Retinal pigment epithelial cell (primary cell): ENCODE results near the gene CEP290.

Experiments used
- DNase-seq: peaks from one replicate; pipeline ENCODE4 v3.0.0-alpha.2; 2010; ENCODE audit warnings: low read depth
- H3K4me3 ChIP-seq: 2 replicates; pipeline ENCODE4 v1.5.1; 2011; ENCODE audit warnings: mild to moderate bottlenecking, low read length, control low read depth, moderate library complexity
- CTCF ChIP-seq: conservative IDR thresholded peaks from 2 replicates; pipeline ENCODE4 v1.5.1; 2011; ENCODE audit warnings: low read depth, low read length, control low read depth, inconsistent platforms

The CEP290 gene

GRCh38 chr12:88083634-88084033 is 58.3 kb downstream of the CEP290 start:
- no peak for DNase-seq
- H3K4me3 ChIP-seq = no peak overlapping the region
- TF ChIP-seq CTCF = no peak

DNA sequence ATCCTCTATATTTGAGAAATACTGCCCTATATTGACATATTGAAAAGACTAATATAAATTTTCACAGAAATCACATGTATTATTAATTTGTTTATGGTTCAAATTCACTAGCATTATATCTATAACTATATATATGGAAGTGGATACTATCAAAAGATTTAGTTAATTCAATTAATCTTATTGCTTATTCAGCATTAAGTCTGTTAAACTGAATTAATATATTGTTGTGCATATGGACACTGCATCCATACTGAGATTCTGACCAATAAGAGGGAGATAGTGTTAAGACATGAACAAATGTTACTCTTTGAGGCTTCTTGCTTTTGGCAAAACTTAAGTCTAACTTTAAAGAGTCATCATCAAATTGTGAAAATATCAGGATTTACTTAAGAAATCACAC is 60.6 kb downstream of the CEP290 start:
- TF ChIP-seq CTCF = no peak
- no peak for DNase-seq
- no peak overlapping the region for H3K4me3 ChIP-seq

DNA sequence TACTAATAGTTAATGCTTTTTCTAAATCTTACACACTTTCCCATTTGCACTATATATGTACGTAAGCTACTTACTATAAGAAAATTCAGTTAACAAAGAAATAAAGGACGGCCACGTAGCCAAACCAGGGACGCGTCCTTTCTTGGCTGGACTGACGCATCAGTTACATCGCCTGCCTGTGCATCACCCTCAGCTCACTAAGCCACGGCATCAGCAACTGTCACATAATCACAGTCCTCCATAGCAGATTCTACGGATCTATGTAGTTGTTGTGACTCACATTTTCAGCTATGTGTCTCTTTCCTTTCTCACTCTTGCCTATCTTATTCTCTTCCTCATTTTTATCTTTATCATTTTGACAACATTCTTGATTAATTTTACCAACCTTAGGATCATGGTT is 74.6 kb downstream of the CEP290 start:
- TF ChIP-seq CTCF = no peak
- no peak overlapping the region for H3K4me3 ChIP-seq
- no peak for DNase-seq

GRCh38 chr12:88063375-88063774 is 78.5 kb downstream of the CEP290 start:
- TF ChIP-seq CTCF = no peak
- H3K4me3 ChIP-seq = no peak overlapping the region
- no peak for DNase-seq

GRCh38 chr12:88062474-88062873 is 79.4 kb downstream of the CEP290 start:
- TF ChIP-seq CTCF = no peak
- H3K4me3 ChIP-seq = no peak overlapping the region
- DNase-seq = no peak

DNA sequence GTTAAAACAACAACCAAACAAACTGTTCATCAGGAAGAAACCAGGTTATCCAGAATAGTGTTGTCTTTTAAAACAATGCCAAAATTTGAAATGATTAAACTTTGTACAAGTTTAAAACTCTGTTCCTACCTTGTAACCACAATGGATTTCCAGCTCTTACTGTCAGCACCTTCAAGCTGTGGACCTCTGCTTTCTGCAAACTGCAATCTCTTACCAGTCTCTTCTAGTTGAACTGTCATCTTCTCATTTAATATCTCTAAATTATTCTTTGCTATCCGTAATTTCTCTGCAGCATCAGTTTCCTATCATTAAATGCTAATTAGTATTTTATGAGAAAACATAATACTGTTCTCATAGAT is 83.2 kb downstream of the CEP290 start:
- TF ChIP-seq CTCF = no peak
- no peak overlapping the region for H3K4me3 ChIP-seq
- no peak for DNase-seq

GRCh38 chr12:88057994-88058718 is 83.7 kb downstream of the CEP290 start:
- TF ChIP-seq CTCF = no peak

More at GRCh38 chr12:88057994-88058718, 83.7 kb downstream of the CEP290 start:
- no peak overlapping the region for H3K4me3 ChIP-seq
- DNase-seq = no peak
